Activated CD8-positive, alpha-beta memory T cell treated with anti-CD3 and anti-CD28 coated beads, Interleukin-2, amount 50 U/mL, for 1 hour (primary cell): ENCODE results near the gene PARD3B.

Source experiments
- DNase-seq: peaks from one replicate; pipeline ENCODE4 v3.0.0-alpha.2; 2020; ENCODE audit errors: extremely low read depth

PARD3B gene

GRCh38 chr2:205612636-205613035 is 1067.4 kb downstream of the PARD3B start:
- no peak for DNase-seq

- no peak for DNase-seq
Measured at GRCh38 chr2:205613970-205614559, 1068.8 kb downstream of the PARD3B start.

- no peak for DNase-seq
Measured at GRCh38 chr2:205614965-205615364, 1069.7 kb downstream of the PARD3B start.

GRCh38 chr2:205617905-205618304 is 1072.6 kb downstream of the PARD3B start:
- DNase-seq: no peak

- no peak for DNase-seq
Measured at GRCh38 chr2:205619600-205619999, 1074.3 kb downstream of the PARD3B start.

- DNase-seq: no peak
Measured at GRCh38 chr2:205627085-205627484, 1081.8 kb downstream of the PARD3B start.

- no peak for DNase-seq
Measured at GRCh38 chr2:205628422-205628821, 1083.1 kb downstream of the PARD3B start.

GRCh38 chr2:205629091-205629776 is 1084.0 kb downstream of the PARD3B start:
- DNase-seq: no peak

GRCh38 chr2:205633994-205634393 is 1088.7 kb downstream of the PARD3B start:
- DNase-seq: no peak

- DNase-seq: no peak
Measured at GRCh38 chr2:205636549-205637319, 1091.5 kb downstream of the PARD3B start.

GRCh38 chr2:205637320-205637602 is 1092.0 kb downstream of the PARD3B start:
- no peak for DNase-seq

GRCh38 chr2:205637779-205638503 is 1092.7 kb downstream of the PARD3B start:
- no peak for DNase-seq

GRCh38 chr2:205640716-205641115 is 1095.4 kb downstream of the PARD3B start:
- DNase-seq: no peak

GRCh38 chr2:205642599-205643356 is 1097.5 kb downstream of the PARD3B start:
- DNase-seq: no peak

GRCh38 chr2:205643391-205643885 is 1098.2 kb downstream of the PARD3B start:
- DNase-seq: no peak

- no peak for DNase-seq
Measured at GRCh38 chr2:205644018-205644417, 1098.7 kb downstream of the PARD3B start.

GRCh38 chr2:205646680-205647079 is 1101.4 kb downstream of the PARD3B start:
- no peak for DNase-seq

GRCh38 chr2:205650450-205650849 is 1105.2 kb downstream of the PARD3B start:
- no peak for DNase-seq

GRCh38 chr2:205650931-205651330 is 1105.7 kb downstream of the PARD3B start:
- no peak for DNase-seq

GRCh38 chr2:205651719-205652118 is 1106.4 kb downstream of the PARD3B start:
- DNase-seq: no peak

GRCh38 chr2:205654878-205655605 is 1109.8 kb downstream of the PARD3B start:
- no peak for DNase-seq
